Psoas muscle (tissue), 8 donors: Measurements from ENCODE around the gene RAB10. TPM values are rescaled to one million over a fixed set of nuclear protein-coding genes. Genes with fewer than 3 reads are reported as not detected.

Experiments used
- ATAC-seq, 4 donors: fragments of 200-7000 bp; cut with Tn5 transposase; one replicate each; pipeline ENCODE4 v1.9.1; 2020; ENCODE audit warnings: moderate library complexity in 3 of 4, mild to moderate bottlenecking in 2 of 4
- DNase-seq, 2 donors: peaks; one replicate each; pipeline ENCODE4 v3.0.0-alpha.2; 2020
- H3K27ac ChIP-seq: fragments of 200-600 bp; one replicate; pipeline ENCODE4 v1.8.0; 2022
- H3K27me3 ChIP-seq, 3 donors: fragments of 200-600 bp in 1 of 3; one replicate each; pipeline versions ENCODE4 v1.6.1 to v1.8.0; 2013 to 2022; ENCODE audit warnings: low read length in 2 of 3, mild to moderate bottlenecking in 2 of 3, moderate library complexity in 1 of 3; ENCODE audit not compliant: insufficient read depth in 3 of 3
- H3K36me3 ChIP-seq, 2 donors: fragments of 200-600 bp in 1 of 2; one replicate each; pipeline versions ENCODE4 v1.6.1 to v1.8.0; 2013 to 2022; ENCODE audit warnings: low read depth in 1 of 2, mild to moderate bottlenecking in 1 of 2, moderate library complexity in 1 of 2; ENCODE audit not compliant: insufficient read depth in 1 of 2
- H3K4me1 ChIP-seq: fragments of 200-600 bp; one replicate; pipeline ENCODE4 v1.8.0; 2022
- H3K4me3 ChIP-seq: fragments of 200-600 bp; one replicate; pipeline ENCODE4 v1.8.0; 2022; ENCODE audit warnings: mild to moderate bottlenecking
- H3K9me3 ChIP-seq: fragments of 200-600 bp; one replicate; pipeline ENCODE4 v1.8.0; 2022
- CTCF ChIP-seq: fragments of 200-600 bp; IDR thresholded peaks from one replicate; pipeline ENCODE4 v1.8.0; 2022; ENCODE audit warnings: antibody characterized with exemption
- WGBS, 3 donors: extraction: QIAGEN DNeasy Blood & Tissue Kit; methylation state at CpG; one replicate each; pipeline versions ENCODE4 v1.1.6 to v1.1.7; 2013; 5-methylcytosine and 5-hydroxymethylcytosine counted together
- intact Hi-C, 2 donors: fragments of 100-400 bp; cut with DNase I; formaldehyde crosslinking; loops; one replicate each; pipeline versions ENCODE4 v1.11.0 to v1.14.2; 2022
- polyA plus RNA-seq, 3 donors: library from polyadenylated mRNA; stranded (reverse); fragments of 200-250 nt; gene quantifications; one replicate each; pipeline ENCODE4 v1.2.3, GENCODE V29; 2013
- total RNA-seq, 4 donors: library from RNA; stranded (reverse); fragmentation: NEBNext Ultra II Directional in 2 of 4; extraction: Animal tissue kit (Norgen Biotek cat#: 25700) in 2 of 4; gene quantifications; one replicate each; pipeline versions ENCODE4 v1.2.1 to v1.2.4, GENCODE V29; 2021 to 2023
- donor health status: healthy with polysubstance abuse.
- donor health status: DM: no; HTN: no; CAD: no; lungs with moderate emphysema.
- donor health status: Bipolar disorder and iron deficiency.
- donor health status: healthy.
- donor health status: DM: yes; HTN: yes; CAD: no.
- donor health status: DM: no; HTN: no; CAD: no.
- donor health status: DM: no; HTN: no; CAD: no.
- donor health status: DM: yes; HTN: yes; CAD: no.

The RAB10 gene
- total and polyA plus RNA-seq, 7 donors: 76.5 to 170 (median 147) TPM

- ATAC-seq: peak in 3 of 4 donors; percentile 30 to 41 (median 32)
These were observed 55.5 kb downstream of the RAB10 start for GRCh38 chr2:26089337-26089736.

GRCh38 chr2:26095758-26096157, 61.9 kb downstream of the RAB10 start:
- WGBS, 3 donors: 66 to 95% (median 69%) methylated on average over 5 of the region's 5 CpGs
- ATAC-seq: no peak
- intact Hi-C loops: loop anchor here (1.0 to 5.0 kb wide), 2 partner anchors 17 to 37 kb away; no protein-coding TSS in a partner anchor
- no peak overlapping the region for H3K4me3 ChIP-seq
- no peaks in the 10 kb centered on the region for H3K9me3 ChIP-seq
- H3K27ac ChIP-seq: peak overlapping the region; percentile 54
- DNase-seq: no peak
- H3K27me3 ChIP-seq: no peaks in the 10 kb centered on the region
- H3K4me1 ChIP-seq: peaks cover 69% of the 10 kb centered on the region
- no peaks in the 10 kb centered on the region for H3K36me3 ChIP-seq
- no peak for TF ChIP-seq CTCF

More at GRCh38 chr2:26089337-26089736, 55.5 kb downstream of the RAB10 start:
- intact Hi-C loops: loop anchor here (2.0 to 10.0 kb wide), 3 partner anchors 53 to 95 kb away; no protein-coding TSS in a partner anchor
- Histone ChIP-seq H3K4me3 (no peak overlapping the region), H3K9me3 (no peaks in the 10 kb centered on the region), H3K27me3 (no peaks in the 10 kb centered on the region), H3K4me1 (peaks cover 47% of the 10 kb centered on the region), H3K27ac (peak overlapping the region; percentile 70), H3K36me3 (peaks cover 0 to 5% of the 10 kb centered on the region in 2 donors)
- TF ChIP-seq CTCF: no peak
- DNase-seq: no peak
- 52 to 81% (median 57%) methylated on average over 2 of the region's 2 CpGs for WGBS, 3 donors

- H3K9me3 ChIP-seq: no peaks in the 10 kb centered on the region
These were observed 66.0 kb downstream of the RAB10 start for GRCh38 chr2:26099933-26100332.

GRCh38 chr2:26100384-26100783, 66.5 kb downstream of the RAB10 start:
- H3K4me3 ChIP-seq: peak overlapping the region; percentile 39
- ATAC-seq: peak in 3 of 4 donors; percentile 52 to 75 (median 56)
- peak overlapping the region; percentile 84 for H3K27ac ChIP-seq

More at GRCh38 chr2:26099933-26100332, 66.0 kb downstream of the RAB10 start:
- Histone ChIP-seq H3K27me3 (no peaks in the 10 kb centered on the region), H3K27ac (peak overlapping the region; percentile 84), H3K4me3 (peak overlapping the region; percentile 39), H3K4me1 (peaks cover 62% of the 10 kb centered on the region), H3K36me3 (no peaks in the 10 kb centered on the region)
- TF ChIP-seq CTCF: no peak
- no peak for DNase-seq
- intact Hi-C loops: loop anchor here in 1 of 2 donors (5.0 kb wide), 1 partner anchor 32 kb away; no protein-coding TSS in a partner anchor
- 29 to 48% (median 43%) methylated on average over 1 of the region's 1 CpG for WGBS, 3 donors
- peak; percentile 61 to 89 (median 86) for ATAC-seq

More at GRCh38 chr2:26100384-26100783, 66.5 kb downstream of the RAB10 start:
- 19 to 31% (median 29%) methylated on average over 1 of the region's 1 CpG for WGBS, 3 donors
- Histone ChIP-seq H3K36me3 (no peaks in the 10 kb centered on the region), H3K9me3 (no peaks in the 10 kb centered on the region), H3K27me3 (no peaks in the 10 kb centered on the region), H3K4me1 (peaks cover 61% of the 10 kb centered on the region)
- DNase-seq: no peak
- TF ChIP-seq CTCF: no peak
- intact Hi-C loops: no loop called here
